HS-5 (cell line): ENCODE data around the gene RAB11FIP4.
A peak's percentile ranks its signal among the peaks of the same experiment; 100 is the strongest.

Experiments used
- DNase-seq: peaks from one replicate; pipeline ENCODE4 v3.0.0-alpha.2; 2012; ENCODE audit warnings: low read depth

RAB11FIP4 gene

GRCh38 chr17:31523862-31524730, 132.6 kb downstream of the RAB11FIP4 start:
- no peak for DNase-seq

GRCh38 chr17:31524926-31525800, 133.7 kb downstream of the RAB11FIP4 start:
- DNase-seq, result peak; percentile 55

GRCh38 chr17:31525801-31526549, 134.5 kb downstream of the RAB11FIP4 start:
- DNase-seq, result no peak

GRCh38 chr17:31527606-31528005, 136.1 kb downstream of the RAB11FIP4 start:
- no peak for DNase-seq

- no peak for DNase-seq
Measured at GRCh38 chr17:31528291-31528874, 136.9 kb downstream of the RAB11FIP4 start.

GRCh38 chr17:31529841-31530251, 138.4 kb downstream of the RAB11FIP4 start:
- DNase-seq, result no peak

- DNase-seq, result no peak
Measured at GRCh38 chr17:31530391-31530985, 139.0 kb downstream of the RAB11FIP4 start.

- DNase-seq, result no peak
Measured at GRCh38 chr17:31531336-31531980, 140.0 kb downstream of the RAB11FIP4 start.

GRCh38 chr17:31532081-31532480, 140.6 kb downstream of the RAB11FIP4 start:
- no peak for DNase-seq

GRCh38 chr17:31532526-31532925, 141.1 kb downstream of the RAB11FIP4 start:
- no peak for DNase-seq

- DNase-seq, result peak; percentile 47
Measured at GRCh38 chr17:31533546-31534155, 142.2 kb downstream of the RAB11FIP4 start.

- DNase-seq, result no peak
Measured at GRCh38 chr17:31534223-31534888, 142.9 kb downstream of the RAB11FIP4 start.

- no peak for DNase-seq
Measured at GRCh38 chr17:31535581-31535981, 144.1 kb downstream of the RAB11FIP4 start.

GRCh38 chr17:31536451-31536850, 145.0 kb downstream of the RAB11FIP4 start:
- DNase-seq, result no peak

GRCh38 chr17:31537565-31538011, 146.1 kb downstream of the RAB11FIP4 start:
- DNase-seq, result no peak

- DNase-seq, result no peak
Measured at GRCh38 chr17:31538080-31538762, 146.7 kb downstream of the RAB11FIP4 start.

GRCh38 chr17:31540602-31541307, 149.3 kb downstream of the RAB11FIP4 start:
- DNase-seq, result no peak

GRCh38 chr17:31541559-31541958, 150.1 kb downstream of the RAB11FIP4 start:
- no peak for DNase-seq
